ENCODE data around the gene YPEL3. TPM values are rescaled to one million over a fixed set of nuclear protein-coding genes. Genes with fewer than 3 reads are reported as not detected.

YPEL3 gene
- polyA plus RNA-seq, 1 donor from 2014 or later, result 76.9 TPM

DNA sequence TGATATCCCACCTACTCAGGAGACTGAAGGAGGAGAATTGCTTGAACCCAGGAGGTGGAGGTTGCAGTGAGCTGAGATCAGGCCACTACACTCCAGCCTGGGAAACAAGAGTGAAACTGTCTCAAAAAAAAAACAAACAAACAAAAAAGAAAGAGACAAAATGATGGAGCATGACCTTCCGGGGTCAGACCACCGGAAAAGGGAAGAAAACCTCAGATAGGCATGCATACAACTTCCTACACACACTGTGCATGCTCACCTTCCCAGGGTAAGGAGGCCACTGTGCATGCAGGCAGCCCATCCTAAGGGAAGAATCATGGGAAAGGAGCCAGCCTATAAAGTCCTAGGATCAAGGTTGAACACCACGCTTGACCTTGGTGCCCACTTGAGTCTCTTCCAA, 36.6 kb upstream of the YPEL3 start:
- no peak overlapping the region for H3K4me3 ChIP-seq (ENCODE audit: low read length)
- no peak overlapping the region for H2AFZ ChIP-seq (ENCODE audit: low read depth, low read length)
- H3K36me3 ChIP-seq (ENCODE audit: insufficient read depth, low read length), result no peaks in the 10 kb centered on the region
- H3K79me2 ChIP-seq (replicated peaks; ENCODE audit: insufficient read depth, low read length), result no peaks in the 10 kb centered on the region
- H4K20me1 ChIP-seq (ENCODE audit: insufficient read depth), result no peaks in the 10 kb centered on the region
- H3K9me3 ChIP-seq (ENCODE audit: low read length), result no peaks in the 10 kb centered on the region
- no peaks in the 10 kb centered on the region for H3K9me2 ChIP-seq (ENCODE audit: insufficient read depth, low read length)
- H3F3A ChIP-seq (ENCODE audit: insufficient read depth, low read length, poor library complexity, severe bottlenecking), result no peaks in the 10 kb centered on the region
- H3K27me3 ChIP-seq (ENCODE audit: insufficient read depth, low read depth, low read length), result no peaks in the 10 kb centered on the region
- TF ChIP-seq POLR2AphosphoS5 (IDR thresholded peaks at IDR 0.05) (no peak), SMC3 (conservative IDR thresholded peaks at IDR 0.05; ENCODE audit: poor library complexity) (no peak), TAF1 (IDR thresholded peaks at IDR 0.05; ENCODE audit: low read depth) (no peak)
- TF ChIP-seq, protein P1, sequence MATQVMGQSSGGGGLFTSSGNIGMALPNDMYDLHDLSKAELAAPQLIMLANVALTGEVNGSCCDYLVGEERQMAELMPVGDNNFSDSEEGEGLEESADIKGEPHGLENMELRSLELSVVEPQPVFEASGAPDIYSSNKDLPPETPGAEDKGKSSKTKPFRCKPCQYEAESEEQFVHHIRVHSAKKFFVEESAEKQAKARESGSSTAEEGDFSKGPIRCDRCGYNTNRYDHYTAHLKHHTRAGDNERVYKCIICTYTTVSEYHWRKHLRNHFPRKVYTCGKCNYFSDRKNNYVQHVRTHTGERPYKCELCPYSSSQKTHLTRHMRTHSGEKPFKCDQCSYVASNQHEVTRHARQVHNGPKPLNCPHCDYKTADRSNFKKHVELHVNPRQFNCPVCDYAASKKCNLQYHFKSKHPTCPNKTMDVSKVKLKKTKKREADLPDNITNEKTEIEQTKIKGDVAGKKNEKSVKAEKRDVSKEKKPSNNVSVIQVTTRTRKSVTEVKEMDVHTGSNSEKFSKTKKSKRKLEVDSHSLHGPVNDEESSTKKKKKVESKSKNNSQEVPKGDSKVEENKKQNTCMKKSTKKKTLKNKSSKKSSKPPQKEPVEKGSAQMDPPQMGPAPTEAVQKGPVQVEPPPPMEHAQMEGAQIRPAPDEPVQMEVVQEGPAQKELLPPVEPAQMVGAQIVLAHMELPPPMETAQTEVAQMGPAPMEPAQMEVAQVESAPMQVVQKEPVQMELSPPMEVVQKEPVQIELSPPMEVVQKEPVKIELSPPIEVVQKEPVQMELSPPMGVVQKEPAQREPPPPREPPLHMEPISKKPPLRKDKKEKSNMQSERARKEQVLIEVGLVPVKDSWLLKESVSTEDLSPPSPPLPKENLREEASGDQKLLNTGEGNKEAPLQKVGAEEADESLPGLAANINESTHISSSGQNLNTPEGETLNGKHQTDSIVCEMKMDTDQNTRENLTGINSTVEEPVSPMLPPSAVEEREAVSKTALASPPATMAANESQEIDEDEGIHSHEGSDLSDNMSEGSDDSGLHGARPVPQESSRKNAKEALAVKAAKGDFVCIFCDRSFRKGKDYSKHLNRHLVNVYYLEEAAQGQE (IDR thresholded peaks at IDR 0.05; ENCODE audit: borderline replicate concordance), result no peak
- H3K9ac ChIP-seq (ENCODE audit: low read length), result no peak overlapping the region
- H3K27ac ChIP-seq (ENCODE audit: low read length), result no peak overlapping the region
- no peak overlapping the region for H3K4me2 ChIP-seq (ENCODE audit: low read length)

DNA sequence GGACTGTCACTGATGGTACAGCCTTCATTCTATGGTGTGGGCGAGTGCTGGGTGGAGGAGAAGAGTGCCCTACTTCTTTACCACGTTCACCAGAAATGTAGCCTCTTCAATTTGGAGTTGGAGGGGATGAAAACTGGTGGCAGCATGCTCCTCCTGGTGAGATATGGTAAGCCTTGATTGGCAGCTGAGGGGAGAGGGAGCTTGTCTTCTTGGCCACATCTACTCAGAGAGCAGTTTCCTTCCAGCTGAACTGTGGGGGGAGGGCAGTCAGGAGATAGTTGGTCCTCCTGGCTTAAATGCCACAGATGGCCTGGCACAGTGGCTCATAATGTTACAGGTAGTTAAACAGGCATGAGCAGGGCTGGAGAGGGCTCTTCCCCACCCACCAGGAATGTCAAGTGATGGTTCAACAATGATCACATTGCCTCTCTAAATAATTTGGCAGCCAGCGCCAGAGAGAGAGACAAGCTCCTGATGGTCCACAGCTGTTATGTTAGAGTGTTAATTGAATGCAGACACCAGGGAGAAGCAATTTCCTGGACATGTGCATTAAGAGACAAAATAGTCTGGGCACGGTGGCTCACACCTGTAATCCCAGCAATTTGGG, 36.0 kb upstream of the YPEL3 start:
- H4K20me1 ChIP-seq (ENCODE audit: insufficient read depth), result no peaks in the 10 kb centered on the region
- no peaks in the 10 kb centered on the region for H3K9me2 ChIP-seq (ENCODE audit: insufficient read depth, low read length)
- H3K36me3 ChIP-seq (ENCODE audit: insufficient read depth, low read length), result no peaks in the 10 kb centered on the region
- no peak overlapping the region for H2AFZ ChIP-seq (ENCODE audit: low read depth, low read length)
- H3K79me2 ChIP-seq (replicated peaks; ENCODE audit: insufficient read depth, low read length), result no peaks in the 10 kb centered on the region
- no peak overlapping the region for H3K9ac ChIP-seq (ENCODE audit: low read length)
- TF ChIP-seq POLR2AphosphoS5 (IDR thresholded peaks at IDR 0.05) (no peak), EZH2 (IDR thresholded peaks at IDR 0.05; ENCODE audit: borderline replicate concordance, insufficient read depth, low read length, poor library complexity, severe bottlenecking) (no peak), EP300 (conservative IDR thresholded peaks at IDR 0.05; ENCODE audit: poor library complexity, severe bottlenecking) (no peak), SMC3 (conservative IDR thresholded peaks at IDR 0.05; ENCODE audit: poor library complexity) (no peak), TAF1 (IDR thresholded peaks at IDR 0.05; ENCODE audit: low read depth) (no peak), RAD21 (conservative IDR thresholded peaks at IDR 0.05) (no peak), MXI1 (conservative IDR thresholded peaks at IDR 0.05; ENCODE audit: poor library complexity, severe bottlenecking) (no peak)
- TF ChIP-seq, protein P2, sequence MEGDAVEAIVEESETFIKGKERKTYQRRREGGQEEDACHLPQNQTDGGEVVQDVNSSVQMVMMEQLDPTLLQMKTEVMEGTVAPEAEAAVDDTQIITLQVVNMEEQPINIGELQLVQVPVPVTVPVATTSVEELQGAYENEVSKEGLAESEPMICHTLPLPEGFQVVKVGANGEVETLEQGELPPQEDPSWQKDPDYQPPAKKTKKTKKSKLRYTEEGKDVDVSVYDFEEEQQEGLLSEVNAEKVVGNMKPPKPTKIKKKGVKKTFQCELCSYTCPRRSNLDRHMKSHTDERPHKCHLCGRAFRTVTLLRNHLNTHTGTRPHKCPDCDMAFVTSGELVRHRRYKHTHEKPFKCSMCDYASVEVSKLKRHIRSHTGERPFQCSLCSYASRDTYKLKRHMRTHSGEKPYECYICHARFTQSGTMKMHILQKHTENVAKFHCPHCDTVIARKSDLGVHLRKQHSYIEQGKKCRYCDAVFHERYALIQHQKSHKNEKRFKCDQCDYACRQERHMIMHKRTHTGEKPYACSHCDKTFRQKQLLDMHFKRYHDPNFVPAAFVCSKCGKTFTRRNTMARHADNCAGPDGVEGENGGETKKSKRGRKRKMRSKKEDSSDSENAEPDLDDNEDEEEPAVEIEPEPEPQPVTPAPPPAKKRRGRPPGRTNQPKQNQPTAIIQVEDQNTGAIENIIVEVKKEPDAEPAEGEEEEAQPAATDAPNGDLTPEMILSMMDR (IDR thresholded peaks at IDR 0.05; ENCODE audit: poor library complexity, severe bottlenecking), result no peak
- TF ChIP-seq, protein P1 (IDR thresholded peaks at IDR 0.05; ENCODE audit: borderline replicate concordance), result no peak
- H3K4me2 ChIP-seq (ENCODE audit: low read length), result no peak overlapping the region
- no peak overlapping the region for H3K27ac ChIP-seq (ENCODE audit: low read length)
- no peaks in the 10 kb centered on the region for H3K9me3 ChIP-seq (ENCODE audit: low read length)
- H3K27me3 ChIP-seq (ENCODE audit: insufficient read depth, low read depth, low read length), result no peaks in the 10 kb centered on the region
- H3F3A ChIP-seq (ENCODE audit: insufficient read depth, low read length, poor library complexity, severe bottlenecking), result no peaks in the 10 kb centered on the region
- H3K4me3 ChIP-seq (ENCODE audit: low read length), result no peak overlapping the region

Data from neural cell (in vitro differentiated cells).